Right cardiac atrium (tissue), 5 donors: Measurements from ENCODE around the gene SLC5A12. TPM values are rescaled to one million over a fixed set of nuclear protein-coding genes. Genes with fewer than 3 reads are reported as not detected.

Experiments
- ATAC-seq, 2 donors: fragments of 200-7000 bp; cut with Tn5 transposase; one replicate each; pipeline versions ENCODE4 v1.8.0 to v1.9.1; 2020; ENCODE audit warnings: moderate library complexity in 2 of 2, mild to moderate bottlenecking in 1 of 2
- DNase-seq, 3 donors: peaks; one replicate each; pipeline ENCODE4 v3.0.0-alpha.2; 2020
- H3K27ac ChIP-seq: one replicate; pipeline ENCODE4 v1.5.1; 2013; ENCODE audit warnings: mild to moderate bottlenecking, low read length, control low read depth, moderate library complexity
- H3K27me3 ChIP-seq: one replicate; pipeline ENCODE4 v1.6.1; 2013; ENCODE audit not compliant: control insufficient read depth, insufficient read depth
- H3K4me1 ChIP-seq: one replicate; pipeline ENCODE4 v1.6.1; 2013; ENCODE audit warnings: low read length; ENCODE audit not compliant: control insufficient read depth, insufficient read depth
- H3K4me3 ChIP-seq: one replicate; pipeline ENCODE4 v1.5.1; 2013; ENCODE audit warnings: low read length, control low read depth
- H3K9me3 ChIP-seq: one replicate; pipeline ENCODE4 v1.6.1; 2013; ENCODE audit warnings: low read length; ENCODE audit not compliant: control insufficient read depth
- WGBS: extraction: QIAGEN DNeasy Blood & Tissue Kit; methylation state at CpG from one replicate; pipeline ENCODE4 v1.1.7; 2013; 5-methylcytosine and 5-hydroxymethylcytosine counted together
- intact Hi-C, 4 donors: fragments of 100-400 bp; cut with DNase I; formaldehyde crosslinking; loops; one replicate each; pipeline versions ENCODE4 v1.11.0 to v1.14.0; 2022 to 2023
- polyA plus RNA-seq: library from polyadenylated mRNA; stranded (reverse); fragments of 200-250 nt; gene quantifications from one replicate; pipeline ENCODE4 v1.2.3, GENCODE V29; 2013
- total RNA-seq, 4 donors: library from RNA; stranded (reverse); fragmentation: NEBNext Ultra II Directional; extraction: Animal tissue kit (Norgen Biotek cat#: 25700); gene quantifications; one replicate each; pipeline ENCODE4 v1.2.1, GENCODE V29; 2021
- donor health status: healthy with polysubstance abuse.
- donor health status: DM: no; HTN: yes; CAD: no.
- donor health status: DM: no; HTN: no; CAD: no.
- donor health status: DM: no; HTN: yes; CAD: no; lungs with severe emphysema.
- donor health status: DM: yes; HTN: yes; CAD: no.

SLC5A12 gene
- total and polyA plus RNA-seq, 5 donors = 4.4 to 18.5 (median 12.1) TPM

DNA sequence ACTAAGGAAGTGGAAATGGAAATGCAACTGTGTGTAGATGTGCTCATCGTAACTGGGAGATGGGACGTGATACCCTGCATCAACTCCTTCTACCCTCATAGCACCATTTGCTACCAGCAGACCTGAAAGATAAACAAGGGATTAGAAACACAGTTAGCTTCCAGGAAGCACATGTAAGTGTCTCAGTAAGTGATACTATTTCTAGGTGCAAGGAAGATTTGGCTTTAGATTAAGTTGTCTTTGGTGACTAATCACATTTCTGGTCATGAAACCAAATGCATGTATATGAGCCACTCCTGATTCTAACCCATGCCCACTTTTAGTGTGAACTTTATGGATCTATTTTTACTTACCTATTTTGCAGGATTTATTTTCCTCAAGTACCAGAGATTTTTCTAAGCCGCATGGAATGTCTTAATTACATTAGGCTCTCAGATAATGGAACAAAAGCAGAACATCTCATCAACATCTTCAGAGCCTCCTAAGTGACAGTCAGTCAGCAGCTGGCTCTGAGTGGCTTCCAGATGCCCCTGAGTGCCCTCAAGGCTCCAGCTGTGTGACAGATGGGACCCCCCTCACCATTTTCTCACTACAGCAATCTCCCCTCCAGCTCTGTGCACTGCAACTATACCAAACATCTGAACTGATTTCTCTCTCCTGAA, 21.2 kb downstream of the SLC5A12 start:
- 73% methylated on average over 3 of the region's 3 CpGs for WGBS
- Histone ChIP-seq H3K4me1 (no peaks in the 10 kb centered on the region), H3K4me3 (no peak overlapping the region), H3K27ac (no peak overlapping the region), H3K27me3 (no peaks in the 10 kb centered on the region), H3K9me3 (no peaks in the 10 kb centered on the region)
- ATAC-seq (no peak), DNase-seq (no peak)
- intact Hi-C loops = no loop called here

DNA sequence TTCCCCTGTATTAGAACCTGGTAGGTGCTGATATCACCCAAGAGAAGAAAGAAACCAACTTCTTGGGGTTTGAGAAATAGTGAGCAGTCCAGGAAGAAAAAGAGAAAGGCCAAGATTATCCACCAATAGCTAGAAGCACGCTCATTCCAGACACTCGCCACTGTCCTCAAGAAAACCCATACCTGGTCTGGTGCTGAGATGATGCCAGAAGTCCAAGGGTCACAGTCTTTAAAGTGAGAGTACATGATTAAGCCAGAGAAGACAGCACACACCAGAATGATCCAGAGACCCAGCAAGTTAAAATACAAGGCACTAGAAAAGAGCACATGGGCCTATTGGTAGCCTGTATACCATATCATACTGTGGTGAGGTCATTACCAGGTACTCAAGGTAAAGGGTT, 23.6 kb downstream of the SLC5A12 start:
- H3K4me3 ChIP-seq = no peak overlapping the region
- no peak overlapping the region for H3K27ac ChIP-seq
- ATAC-seq (no peak), DNase-seq (no peak)
- 81% methylated on average over 2 of the region's 2 CpGs for WGBS
- H3K27me3 ChIP-seq = no peaks in the 10 kb centered on the region
- H3K9me3 ChIP-seq = no peaks in the 10 kb centered on the region
- no peaks in the 10 kb centered on the region for H3K4me1 ChIP-seq
- intact Hi-C loops = no loop called here

DNA sequence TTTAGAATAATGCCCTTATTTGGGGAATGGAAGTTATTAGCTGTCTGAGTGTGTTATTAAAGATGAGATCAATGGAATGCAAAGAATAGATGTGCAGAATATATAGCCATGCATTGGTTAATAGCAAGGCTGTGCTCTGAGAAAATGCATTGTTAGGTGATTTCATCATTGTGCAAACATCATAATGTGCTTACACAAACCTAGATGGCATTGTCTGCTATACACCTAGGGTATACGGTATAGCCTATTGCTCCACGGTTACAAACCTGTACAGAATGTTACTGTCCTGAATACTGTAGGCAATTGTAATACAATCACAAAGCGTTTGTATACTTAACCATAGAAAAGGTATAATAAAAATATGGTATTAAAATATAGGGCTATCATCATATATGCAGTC, 25.5 kb downstream of the SLC5A12 start:
- WGBS = 87% methylated on average over 3 of the region's 3 CpGs
- H3K9me3 ChIP-seq = no peaks in the 10 kb centered on the region
- ATAC-seq (no peak), DNase-seq (no peak)
- intact Hi-C loops = no loop called here
- H3K4me1 ChIP-seq = no peaks in the 10 kb centered on the region
- no peak overlapping the region for H3K27ac ChIP-seq
- no peaks in the 10 kb centered on the region for H3K27me3 ChIP-seq
- H3K4me3 ChIP-seq = no peak overlapping the region

DNA sequence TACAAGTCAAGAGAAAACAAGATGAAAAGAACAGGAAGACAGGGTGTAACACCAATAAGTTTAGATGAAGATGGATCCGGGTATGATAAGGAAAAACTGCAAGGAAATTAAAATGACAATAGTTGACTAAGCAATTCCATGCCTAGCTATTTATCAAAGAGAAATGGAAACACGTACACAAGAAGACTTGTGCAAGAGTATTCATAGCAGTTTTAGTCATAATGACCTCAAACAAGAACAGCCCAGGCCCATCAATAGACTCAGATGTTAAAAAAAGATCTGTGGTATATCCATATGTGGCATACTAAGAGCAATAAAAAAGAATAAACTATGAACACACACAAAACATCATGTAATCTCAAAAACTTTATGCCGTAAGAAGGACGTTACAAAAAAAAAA, 33.2 kb downstream of the SLC5A12 start:
- intact Hi-C loops = no loop called here
- H3K9me3 ChIP-seq = no peaks in the 10 kb centered on the region
- ATAC-seq (no peak), DNase-seq (no peak)
- no peak overlapping the region for H3K27ac ChIP-seq
- H3K27me3 ChIP-seq = no peaks in the 10 kb centered on the region
- no peaks in the 10 kb centered on the region for H3K4me1 ChIP-seq
- H3K4me3 ChIP-seq = no peak overlapping the region
- WGBS = 85% methylated on average over 4 of the region's 4 CpGs

DNA sequence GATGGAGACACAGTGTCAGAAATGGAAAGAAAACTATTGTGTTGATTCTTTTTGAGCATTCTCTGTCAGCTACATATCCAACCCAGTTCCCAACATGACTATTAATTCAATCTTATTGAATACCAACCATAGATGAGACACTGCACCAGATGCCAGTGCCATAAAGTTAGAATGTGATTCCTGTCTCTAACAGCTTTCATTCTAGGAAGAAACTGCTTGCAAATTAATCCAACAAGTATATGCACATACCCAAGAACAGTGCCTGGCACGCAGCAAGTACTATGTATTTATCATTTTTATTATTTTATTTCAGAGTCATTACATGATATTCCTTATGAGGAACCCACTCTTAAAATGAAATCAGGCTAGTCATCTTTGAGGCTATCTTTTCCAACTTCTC, 34.5 kb downstream of the SLC5A12 start:
- Histone ChIP-seq H3K4me1 (no peaks in the 10 kb centered on the region), H3K27me3 (no peaks in the 10 kb centered on the region), H3K4me3 (no peak overlapping the region), H3K27ac (no peak overlapping the region), H3K9me3 (no peaks in the 10 kb centered on the region)
- ATAC-seq (no peak), DNase-seq (no peak)
- WGBS = 78% methylated on average over 1 of the region's 1 CpG
- intact Hi-C loops = no loop called here

DNA sequence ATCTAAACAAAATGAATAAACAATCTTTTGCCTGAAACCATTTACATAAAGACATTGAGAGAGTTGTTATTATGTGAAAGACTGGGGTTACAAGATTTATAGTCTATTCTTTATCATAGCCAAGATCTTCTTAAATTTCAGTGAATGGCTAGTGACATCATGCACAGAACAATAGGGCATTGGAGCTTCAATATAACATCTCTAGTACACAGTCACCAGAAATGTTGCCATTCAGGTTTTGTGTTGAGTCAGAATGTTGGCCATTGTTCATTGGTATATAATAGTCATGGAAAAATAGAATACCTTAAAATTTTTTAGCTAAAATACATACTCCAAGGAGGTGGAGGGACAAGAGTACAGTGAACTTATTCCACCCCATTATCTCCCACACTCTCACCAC, 44.3 kb downstream of the SLC5A12 start:
- intact Hi-C loops = no loop called here
- no peak for ATAC-seq

DNA sequence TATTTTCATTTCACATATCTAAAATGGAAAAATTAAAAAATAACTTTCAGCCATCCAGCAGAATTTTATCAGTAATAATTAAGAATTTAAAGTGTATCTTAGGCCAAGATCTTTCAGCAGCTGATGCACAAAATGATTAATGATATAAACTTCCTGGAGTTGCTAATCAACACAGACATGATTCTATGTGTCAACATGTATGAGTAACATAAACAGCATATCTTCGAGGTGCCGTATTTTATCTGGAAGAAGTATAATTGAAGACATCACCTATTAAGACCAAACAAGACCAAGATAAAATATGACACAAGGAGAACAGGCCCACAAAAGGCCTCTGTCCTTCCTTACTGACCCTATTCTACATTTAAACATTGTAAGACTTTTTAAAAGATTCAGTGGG, 45.2 kb downstream of the SLC5A12 start:
- Histone ChIP-seq H3K4me3 (no peak overlapping the region), H3K9me3 (no peaks in the 10 kb centered on the region), H3K4me1 (no peaks in the 10 kb centered on the region), H3K27ac (no peak overlapping the region), H3K27me3 (no peaks in the 10 kb centered on the region)
- DNase-seq = no peak
- no peak for ATAC-seq
- intact Hi-C loops = no loop called here
- WGBS = 56% methylated on average over 2 of the region's 2 CpGs

More for the DNA sequence above, 44.3 kb downstream of the SLC5A12 start:
- H3K27ac ChIP-seq = no peak overlapping the region
- H3K4me3 ChIP-seq = no peak overlapping the region
- H3K4me1 ChIP-seq = no peaks in the 10 kb centered on the region
- no peaks in the 10 kb centered on the region for H3K27me3 ChIP-seq
- no peaks in the 10 kb centered on the region for H3K9me3 ChIP-seq
- no peak for DNase-seq

DNA sequence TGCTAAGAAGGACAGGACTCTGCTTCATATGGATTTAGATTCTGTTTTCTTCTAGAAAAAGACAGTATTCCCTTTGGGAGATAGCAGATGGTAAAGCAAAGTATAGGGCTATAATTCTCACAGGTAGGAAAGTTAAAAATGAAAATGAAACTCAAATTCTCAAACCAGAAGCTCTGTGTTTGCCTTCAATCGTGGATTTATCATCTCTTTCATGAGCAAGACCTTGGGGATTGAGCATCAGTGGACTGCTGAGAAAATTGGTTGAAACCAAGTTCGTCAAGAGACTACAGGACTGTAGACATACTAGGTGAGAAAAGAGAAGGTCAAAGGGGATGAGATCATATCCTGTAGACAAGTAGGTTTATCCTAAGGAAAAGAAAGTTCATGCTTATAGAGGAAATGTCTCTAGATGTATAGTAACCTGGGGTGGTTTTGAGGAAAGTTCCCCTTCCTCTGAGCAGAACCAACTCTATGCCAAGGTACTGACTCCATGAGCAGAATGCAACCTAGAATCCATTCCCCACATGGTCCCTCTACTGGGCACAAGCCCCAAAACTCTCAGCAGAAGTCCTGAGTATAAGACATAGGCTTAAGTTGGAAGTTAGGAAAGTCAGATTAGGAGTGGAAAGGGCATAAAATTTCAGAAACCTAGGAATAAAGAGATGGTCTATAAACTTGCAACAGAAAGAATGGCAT, 46.5 kb downstream of the SLC5A12 start:
- DNase-seq (no peak), ATAC-seq (no peak)
- H3K27ac ChIP-seq = no peak overlapping the region
- 60% methylated on average over 2 of the region's 2 CpGs for WGBS
- H3K4me3 ChIP-seq = no peak overlapping the region
- H3K4me1 ChIP-seq = no peaks in the 10 kb centered on the region
- no peaks in the 10 kb centered on the region for H3K27me3 ChIP-seq
- intact Hi-C loops = no loop called here
- H3K9me3 ChIP-seq = no peaks in the 10 kb centered on the region

DNA sequence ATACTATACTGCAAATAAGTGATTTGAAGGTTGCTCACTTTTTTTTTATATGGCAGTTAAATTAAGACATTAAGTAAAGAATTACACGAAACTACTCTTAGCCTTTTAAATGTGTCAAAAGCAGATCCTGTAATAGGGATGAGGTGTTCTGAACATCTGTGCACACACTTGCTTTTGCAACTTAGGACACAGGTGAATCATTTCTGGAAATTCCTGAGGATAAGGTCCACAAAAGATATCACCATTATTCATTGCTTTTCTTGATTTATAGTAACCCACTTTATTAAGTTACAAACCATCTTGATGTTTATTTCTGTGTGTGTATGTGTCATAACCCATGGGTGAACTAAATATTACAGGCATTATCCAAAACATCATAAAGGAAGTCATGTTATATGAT, 55.9 kb downstream of the SLC5A12 start:
- H3K27me3 ChIP-seq = no peaks in the 10 kb centered on the region
- H3K9me3 ChIP-seq = no peaks in the 10 kb centered on the region
- intact Hi-C loops = no loop called here
- H3K27ac ChIP-seq = no peak overlapping the region
- no peak for ATAC-seq
- WGBS = 81% methylated on average over 1 of the region's 1 CpG
- no peak for DNase-seq
- no peaks in the 10 kb centered on the region for H3K4me1 ChIP-seq
- no peak overlapping the region for H3K4me3 ChIP-seq

DNA sequence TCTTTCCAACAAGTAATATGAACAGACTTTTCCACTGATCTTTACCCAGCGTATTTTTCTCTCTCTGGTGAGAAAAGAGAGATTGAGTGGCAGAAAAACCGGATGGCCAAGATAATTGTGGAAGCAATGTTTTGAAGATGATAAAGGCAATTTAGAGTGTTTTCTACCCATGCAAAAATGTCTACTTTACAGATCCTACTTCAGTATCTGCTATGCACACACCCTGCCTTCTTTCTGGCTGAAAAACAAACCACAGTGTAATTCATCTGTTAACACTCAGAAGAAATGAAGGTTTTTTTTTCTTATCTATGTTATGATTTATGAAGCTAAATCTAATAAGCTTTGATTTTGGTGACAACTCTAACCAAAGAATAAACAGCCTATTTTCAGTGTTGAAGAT, 56.8 kb downstream of the SLC5A12 start:
- H3K9me3 ChIP-seq = no peaks in the 10 kb centered on the region
- ATAC-seq (no peak), DNase-seq (no peak)
- WGBS = 47% methylated on average over 2 of the region's 2 CpGs
- H3K27me3 ChIP-seq = no peaks in the 10 kb centered on the region
- H3K4me1 ChIP-seq = no peaks in the 10 kb centered on the region
- no peak overlapping the region for H3K4me3 ChIP-seq
- H3K27ac ChIP-seq = no peak overlapping the region
- intact Hi-C loops = no loop called here

DNA sequence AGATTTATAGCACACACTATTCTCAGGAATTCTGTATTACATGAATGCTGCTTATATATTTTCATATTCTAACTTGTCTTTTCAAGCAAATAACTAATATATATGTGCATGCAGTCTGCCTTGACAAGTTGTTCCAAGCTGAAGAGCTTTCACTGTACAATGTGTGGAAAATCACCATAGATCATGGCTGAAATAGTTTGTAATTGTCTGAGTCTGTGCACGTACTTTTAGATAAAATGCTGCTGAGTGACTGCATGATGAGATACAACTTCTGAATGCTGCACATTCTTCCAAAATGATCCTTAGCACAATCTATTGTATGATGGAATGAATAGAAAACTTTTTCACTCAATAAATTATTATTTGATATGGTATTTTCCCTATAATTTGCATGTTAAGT, 58.9 kb downstream of the SLC5A12 start:
- H3K9me3 ChIP-seq = no peaks in the 10 kb centered on the region
- no peaks in the 10 kb centered on the region for H3K4me1 ChIP-seq
- H3K27ac ChIP-seq = no peak overlapping the region
- intact Hi-C loops = no loop called here
- ATAC-seq (no peak), DNase-seq (no peak)
- H3K4me3 ChIP-seq = no peak overlapping the region
- H3K27me3 ChIP-seq = no peaks in the 10 kb centered on the region
- WGBS = 28% methylated on average over 1 of the region's 1 CpG

DNA sequence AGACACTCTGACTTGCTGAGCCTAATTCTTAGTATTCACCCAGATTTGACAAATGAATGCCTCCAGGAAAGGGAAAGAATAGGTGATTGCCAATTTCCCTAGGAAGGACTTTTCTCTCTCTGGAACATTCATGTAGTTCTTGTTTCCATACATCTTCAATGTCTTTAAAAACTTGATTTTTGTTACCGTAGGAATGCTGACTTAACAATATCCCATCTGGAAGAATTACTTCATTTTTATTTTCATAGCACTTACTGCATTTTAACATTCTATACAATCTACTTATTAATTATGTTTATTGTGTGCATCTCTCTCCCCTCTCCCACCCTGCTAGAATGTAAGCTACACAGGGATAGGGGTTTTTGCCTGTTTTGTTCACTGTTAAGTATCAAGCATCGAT, 66.6 kb downstream of the SLC5A12 start:
- ATAC-seq = no peak
- no peak overlapping the region for H3K4me3 ChIP-seq
- H3K9me3 ChIP-seq = no peaks in the 10 kb centered on the region
- intact Hi-C loops = no loop called here
- no peaks in the 10 kb centered on the region for H3K4me1 ChIP-seq
- no peaks in the 10 kb centered on the region for H3K27me3 ChIP-seq
- no peak overlapping the region for H3K27ac ChIP-seq
- WGBS = 86% methylated on average over 2 of the region's 2 CpGs
- no peak for DNase-seq
